Fibroblast of villous mesenchyme (primary cell): Measurements from ENCODE around the gene CD160. TPM values are rescaled to one million over a fixed set of nuclear protein-coding genes. Genes with fewer than 3 reads are reported as not detected.
"Not testable (repeated sequence)": the region's sequence is repeated elsewhere in the genome, so short reads cannot be mapped to it uniquely, and the experiment has no call there.

Experiments
- DNase-seq: peaks from one replicate; pipeline ENCODE4 v3.0.0-alpha.2; 2010; ENCODE audit warnings: low read depth
- H3K4me3 ChIP-seq: 2 replicates; pipeline ENCODE4 v1.5.1; 2011; ENCODE audit warnings: low read depth, mild to moderate bottlenecking, low read length
- CTCF ChIP-seq: IDR thresholded peaks from 2 replicates; pipeline ENCODE4 v1.5.1; 2012; ENCODE audit warnings: low read depth, mild to moderate bottlenecking, low read length; ENCODE audit not compliant: insufficient read depth
- total RNA-seq: library from RNA; depleted of rRNA; stranded (reverse); fragments of >200 nt; gene quantifications from 2 replicates; pipeline ENCODE4 v1.2.3, GENCODE V29; 2012

The CD160 gene
- total RNA-seq: under 0.01 TPM in 2 replicates

- DNase-seq: no peak
- no peak for TF ChIP-seq CTCF
- H3K4me3 ChIP-seq: no peak within 1 kb of the TSS
Observed at GRCh38 chr1:145719230-145720079, at the start of gene CD160. Gene CD160, plus strand, starts transcription at chr1:145719499. Its CDS starts 8,829 bp downstream, at chr1:145728328.

- not testable (repeated sequence) for H3K4me3 ChIP-seq, DNase-seq
Observed at GRCh38 chr1:145670995-145671745, 48.1 kb upstream of the CD160 start.

- not testable (repeated sequence) for H3K4me3 ChIP-seq, DNase-seq
Observed at GRCh38 chr1:145673217-145673616, 46.1 kb upstream of the CD160 start.

GRCh38 chr1:145684858-145685257 lies 34.4 kb upstream of the CD160 start:
- H3K4me3 ChIP-seq, DNase-seq: not testable (repeated sequence)

- not testable (repeated sequence) for H3K4me3 ChIP-seq, DNase-seq
Observed at GRCh38 chr1:145686078-145686477, 33.2 kb upstream of the CD160 start.

GRCh38 chr1:145688328-145688727 lies 31.0 kb upstream of the CD160 start:
- TF ChIP-seq CTCF: no peak

GRCh38 chr1:145688924-145689323 lies 30.4 kb upstream of the CD160 start:
- no peak for DNase-seq
- no peak for TF ChIP-seq CTCF
- no peak overlapping the region for H3K4me3 ChIP-seq

More at GRCh38 chr1:145688328-145688727, 31.0 kb upstream of the CD160 start:
- H3K4me3 ChIP-seq: no peak overlapping the region
- DNase-seq: no peak

GRCh38 chr1:145689922-145690321 lies 29.4 kb upstream of the CD160 start:
- no peak for DNase-seq
- no peak overlapping the region for H3K4me3 ChIP-seq
- TF ChIP-seq CTCF: no peak
